COLO668 (cell line): ENCODE measurements around the gene MYL3.
A peak's percentile ranks its signal among the peaks of the same experiment; 100 is the strongest.

ENCODE experiments used
- DNase-seq: peaks from one replicate; lab custom pipeline; 2025; ENCODE audit not compliant: unreplicated experiment; lab: John Stamatoyannopoulos, UW

MYL3 gene

GRCh38 chr3:46883054-46883829 lies 20.0 kb upstream of the MYL3 start:
- peak; percentile 18 for DNase-seq

DNA sequence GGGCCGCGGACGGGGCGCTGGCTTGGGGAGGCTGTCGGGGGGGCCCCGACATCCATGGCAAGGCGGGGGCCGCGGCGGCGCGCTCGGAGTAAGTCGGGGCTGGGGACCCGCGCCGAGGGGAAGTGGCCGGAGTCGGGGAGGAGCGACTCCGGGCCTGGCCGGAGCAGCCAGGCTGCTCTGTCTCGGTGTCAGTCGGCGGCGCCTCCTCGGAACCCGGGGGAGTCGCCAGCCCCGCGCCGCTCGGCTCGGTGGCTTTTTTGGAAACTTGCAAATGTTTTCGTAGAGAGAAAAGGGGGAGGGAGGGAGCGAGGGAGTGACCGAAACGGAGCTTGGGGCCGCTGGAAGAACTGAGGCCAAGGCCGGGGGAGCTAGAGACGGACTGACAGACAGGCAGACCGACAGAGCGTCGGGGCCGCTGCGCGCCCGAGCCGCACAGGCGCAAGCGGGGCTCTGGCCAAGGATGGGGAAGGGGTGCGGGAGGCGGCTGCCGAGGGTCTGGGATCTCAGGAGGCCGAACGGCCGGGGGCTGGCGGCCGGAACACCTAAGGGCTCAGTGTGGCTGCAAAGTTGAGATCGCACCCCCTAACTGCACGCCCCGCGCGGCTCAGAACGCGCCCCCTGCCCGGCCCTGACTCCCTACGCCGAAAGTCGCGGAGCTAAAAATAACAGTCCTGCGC lies 19.3 kb upstream of the MYL3 start:
- DNase-seq: peak; percentile 3

- peak; percentile 4 for DNase-seq
Observed at GRCh38 chr3:46881596-46882376, 18.5 kb upstream of the MYL3 start.

- no peak for DNase-seq
Observed at GRCh38 chr3:46880884-46881595, 17.8 kb upstream of the MYL3 start.

DNA sequence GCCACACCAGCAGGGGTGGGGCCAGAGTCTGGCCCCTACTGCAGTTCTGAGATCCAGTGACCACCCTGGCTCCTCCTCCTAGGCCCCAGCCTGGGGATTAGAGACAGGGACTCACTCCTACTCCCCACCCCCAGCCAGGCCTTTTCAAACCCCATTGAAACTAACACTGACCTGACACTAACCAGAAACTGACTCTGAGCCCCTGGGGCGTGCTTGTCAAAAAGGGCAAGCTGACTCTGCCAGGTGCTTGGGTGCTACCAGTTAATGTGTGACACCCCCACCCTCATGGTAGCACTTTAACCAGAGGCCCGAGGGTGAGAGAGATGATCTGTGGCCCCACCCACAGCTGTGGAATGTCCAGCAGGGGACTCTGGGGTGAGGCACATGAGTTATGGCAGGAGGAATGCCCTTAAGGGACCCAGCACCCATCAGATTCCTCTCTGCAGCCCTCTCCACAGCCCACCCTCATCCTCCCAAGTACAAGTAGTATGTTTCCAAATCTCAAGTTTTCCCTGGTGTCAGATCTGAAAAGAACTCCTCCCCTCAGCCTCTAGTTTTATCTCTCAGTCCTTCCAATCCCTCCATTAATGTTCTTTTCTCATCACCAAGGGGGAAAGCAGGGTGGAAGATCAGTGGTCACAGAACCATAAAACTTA lies 15.7 kb upstream of the MYL3 start:
- peak; percentile 1 for DNase-seq

DNA sequence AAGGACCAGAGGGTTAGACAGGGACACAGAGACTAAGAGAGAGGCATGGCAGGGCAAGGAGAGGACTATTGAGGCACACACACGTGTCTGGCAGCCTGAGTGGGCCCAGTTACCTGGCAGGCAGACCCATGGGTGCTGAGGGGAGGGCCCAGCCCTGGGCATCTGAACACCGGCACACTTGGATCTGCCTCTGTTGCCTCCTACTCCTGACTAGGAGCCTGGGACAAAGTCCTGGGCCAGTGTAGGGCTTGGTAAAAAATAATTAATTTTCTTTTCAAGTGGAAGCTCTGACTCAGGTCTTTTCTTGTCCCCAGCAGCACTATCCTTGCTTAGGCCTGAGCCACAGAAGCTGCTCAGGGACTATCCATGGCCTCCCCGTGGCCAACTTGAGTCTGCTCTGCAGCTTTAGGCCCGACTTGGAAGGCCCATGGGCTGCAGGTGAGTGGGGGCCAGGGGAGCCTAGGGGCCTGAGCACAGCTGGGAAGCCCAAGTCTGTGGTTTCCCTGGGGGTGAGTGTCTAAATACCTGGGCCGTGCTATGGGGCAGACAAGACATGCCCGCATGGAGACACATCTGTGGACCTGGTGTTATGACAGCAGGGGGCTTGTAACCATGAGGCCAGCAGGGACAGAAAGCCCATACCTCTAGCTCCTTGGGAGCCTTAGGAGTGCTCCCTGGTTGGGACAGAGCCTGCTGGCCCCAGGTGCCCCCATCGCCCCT lies 14.3 kb upstream of the MYL3 start, which contains the start of gene PTH1R:
Gene PTH1R, plus strand, starts transcription at position 316 of the 720 bp plus-strand sequence. CDS start 5,839 bp downstream, outside the sequence.
- DNase-seq: no peak

GRCh38 chr3:46876313-46877300 lies 13.4 kb upstream of the MYL3 start:
- no peak for DNase-seq

GRCh38 chr3:46875560-46875959 lies 12.3 kb upstream of the MYL3 start:
- DNase-seq: no peak

DNA sequence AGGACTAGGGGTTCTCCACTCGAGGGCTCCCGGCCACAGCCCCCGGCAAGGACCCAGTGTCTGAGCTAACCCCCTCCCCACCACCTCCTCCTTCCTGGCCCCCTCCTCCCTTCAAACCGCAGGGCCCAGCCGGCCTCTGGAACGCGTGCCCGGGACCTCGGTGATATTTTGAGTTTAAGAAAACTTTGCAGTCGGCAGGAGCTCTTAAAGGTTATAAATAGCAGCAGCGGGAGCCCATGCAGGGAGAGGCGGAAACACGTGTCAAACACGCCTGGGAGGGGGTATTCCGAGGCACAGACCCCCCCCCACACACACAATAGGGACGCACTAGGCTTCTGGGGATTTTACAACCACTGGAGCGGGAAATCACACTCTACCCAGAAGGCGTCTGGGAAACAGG lies 11.2 kb upstream of the MYL3 start:
- DNase-seq: no peak

DNA sequence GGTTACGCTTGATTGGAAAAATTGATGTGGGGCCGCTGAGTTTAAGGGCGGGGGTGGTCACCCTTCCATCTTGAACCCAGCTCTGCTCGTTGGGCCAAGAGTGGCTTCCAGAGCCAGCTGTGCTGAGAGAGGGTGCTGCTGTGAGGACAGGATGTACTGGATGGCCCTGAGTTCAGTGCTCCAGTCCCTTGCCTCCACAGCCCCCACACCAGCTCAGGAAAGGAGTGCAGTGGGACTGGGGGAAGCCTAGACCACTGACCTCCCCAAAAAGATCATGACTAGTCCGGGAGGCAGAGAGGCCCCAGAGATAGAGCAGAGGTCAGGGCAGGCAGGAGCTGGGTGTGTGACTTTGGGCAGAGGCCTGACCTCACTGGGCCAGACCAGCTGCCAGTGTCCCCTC lies 10.3 kb upstream of the MYL3 start:
- DNase-seq: no peak

DNA sequence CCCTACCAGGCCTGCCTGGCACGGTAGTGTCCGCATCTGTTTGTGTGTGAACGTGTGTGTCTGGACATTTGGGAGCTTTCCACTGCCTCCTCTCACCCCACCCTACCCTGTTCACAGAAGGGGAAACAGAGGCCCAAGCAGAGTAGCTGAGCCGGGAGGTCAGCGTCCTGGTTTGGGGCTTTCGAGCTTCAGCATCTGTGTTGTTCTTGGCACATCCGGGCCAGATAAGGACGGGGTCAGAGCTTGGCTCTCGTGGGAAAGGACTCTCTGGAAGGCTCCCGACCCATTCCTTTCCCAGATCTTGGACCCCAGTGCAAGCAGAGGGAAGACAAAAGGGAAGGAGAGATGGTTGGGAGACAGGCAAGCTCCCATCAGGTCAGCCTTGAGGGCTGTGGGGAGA lies 8.0 kb upstream of the MYL3 start:
- no peak for DNase-seq

DNA sequence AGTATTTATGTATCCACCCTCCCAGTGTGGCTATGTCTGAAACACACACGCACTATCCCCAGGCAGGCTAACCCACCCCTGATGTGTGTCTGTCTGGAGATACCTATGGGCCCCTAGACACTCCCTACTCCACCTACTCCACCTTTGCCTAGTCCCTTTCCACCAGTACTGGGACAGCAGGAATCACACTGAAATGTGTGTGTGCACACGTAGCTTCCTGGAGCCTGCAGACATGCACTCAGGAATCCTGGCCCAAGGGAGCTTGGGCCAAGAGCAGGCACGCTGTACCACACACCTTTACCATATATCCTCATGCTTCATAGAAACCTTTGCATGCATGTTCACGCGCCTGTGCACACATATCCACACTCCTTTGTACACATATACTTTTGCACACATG lies 7.4 kb upstream of the MYL3 start:
- no peak for DNase-seq

DNA sequence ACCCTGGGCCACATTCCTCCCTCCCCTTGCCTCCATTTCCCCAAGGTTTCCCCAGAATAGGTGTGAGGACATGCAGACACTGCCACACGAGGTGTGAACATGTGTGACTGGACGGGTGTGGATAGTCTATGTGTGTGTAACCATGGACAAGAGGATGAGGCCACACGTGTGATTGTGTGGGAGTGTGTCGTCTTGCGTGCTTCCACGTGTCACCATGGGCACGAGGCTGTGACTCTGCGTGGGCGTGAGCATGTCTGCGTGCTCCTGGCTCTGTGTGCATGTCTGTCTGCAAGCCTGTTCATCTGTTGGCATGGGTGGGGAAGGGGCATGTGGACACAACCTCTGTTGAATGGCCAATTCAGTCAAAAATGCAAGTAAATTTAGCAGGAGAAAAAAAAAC lies 6.2 kb upstream of the MYL3 start:
- no peak for DNase-seq

GRCh38 chr3:46868948-46869347 lies 5.7 kb upstream of the MYL3 start:
- DNase-seq: no peak

- DNase-seq: no peak
Observed at GRCh38 chr3:46868287-46868686, 5.0 kb upstream of the MYL3 start.

DNA sequence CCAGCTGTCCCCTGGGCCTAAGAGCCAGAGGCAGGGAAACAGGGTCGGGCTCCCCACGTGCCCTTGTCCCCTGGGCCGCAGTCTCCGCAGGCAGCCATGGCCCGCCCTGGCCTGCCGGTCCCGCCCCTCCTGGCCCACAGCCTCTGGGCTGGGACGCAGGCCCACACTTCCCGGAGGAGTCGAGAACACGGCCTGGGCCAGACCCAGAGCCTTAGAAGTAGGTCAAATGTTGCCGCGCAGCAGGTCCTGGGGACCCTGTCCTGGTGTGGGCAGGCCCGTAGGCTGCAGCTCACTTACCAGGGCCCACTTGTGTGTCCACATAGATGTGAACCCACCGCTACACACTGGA lies 4.3 kb upstream of the MYL3 start:
- DNase-seq: no peak

- DNase-seq: peak; percentile 51
Observed at GRCh38 chr3:46866720-46867549, 3.7 kb upstream of the MYL3 start.

GRCh38 chr3:46866032-46866595 lies 2.9 kb upstream of the MYL3 start:
- DNase-seq: no peak
